Hematopoietic multipotent progenitor cell treated with erythropoietin and hydrocortisone succinate and interleukin-3 and kit ligand, for 15 days (in vitro differentiated cells): Measurements from ENCODE around the gene CLDN19.
"Not testable (repeated sequence)": the region's sequence is repeated elsewhere in the genome, so short reads cannot be mapped to it uniquely, and the experiment has no call there.

Experiments used
- DNase-seq: peaks from one replicate; pipeline ENCODE4 v3.0.0-alpha.2; 2015; ENCODE audit warnings: low spot score

Gene CLDN19

GRCh38 chr1:42759114-42759513, 19.1 kb upstream of the CLDN19 start:
- DNase-seq, result no peak

- no peak for DNase-seq
These were observed 18.6 kb upstream of the CLDN19 start for GRCh38 chr1:42758641-42759040.

DNA sequence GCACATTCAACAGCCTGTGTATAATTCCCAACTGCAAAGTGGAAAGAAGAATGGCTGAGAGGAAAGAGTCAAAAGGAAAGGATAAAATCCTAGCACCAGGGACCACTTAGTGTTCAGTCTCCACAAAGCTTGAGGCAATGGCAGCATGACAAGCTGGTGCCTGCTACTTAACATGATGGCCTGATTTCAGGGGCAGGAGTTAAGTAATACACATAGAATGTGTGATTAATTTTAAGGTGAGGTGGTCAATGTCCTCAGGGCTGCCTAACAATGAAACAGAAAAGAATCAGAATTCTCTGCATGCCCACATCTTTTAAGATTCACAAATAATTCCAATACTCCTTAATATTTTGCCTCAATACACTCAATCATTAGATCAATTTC, 17.8 kb upstream of the CLDN19 start:
- DNase-seq, result no peak

- DNase-seq, result peak; percentile 75
These were observed 17.2 kb upstream of the CLDN19 start for GRCh38 chr1:42756956-42757891.

- DNase-seq, result no peak
These were observed 13.0 kb upstream of the CLDN19 start for GRCh38 chr1:42753070-42753469.

DNA sequence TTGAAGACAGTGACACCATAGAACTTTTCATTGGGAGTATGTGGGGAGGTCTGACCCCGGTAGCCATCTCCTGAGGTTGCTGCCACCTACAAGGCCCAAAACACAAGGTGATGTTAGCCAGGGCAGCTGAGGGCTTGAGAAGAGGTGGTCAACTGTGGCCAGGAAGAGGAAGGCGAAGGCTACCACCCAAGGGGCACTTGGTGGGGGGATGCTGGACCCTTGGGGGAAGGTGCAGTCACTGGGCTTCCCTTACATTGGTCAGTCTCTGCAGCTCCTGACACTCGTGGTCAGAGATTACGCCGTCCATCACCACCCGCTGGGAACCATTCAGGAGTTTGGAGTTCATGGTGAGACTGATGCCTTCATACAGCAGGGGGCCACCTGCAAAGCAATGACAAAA, 12.2 kb upstream of the CLDN19 start:
- no peak for DNase-seq

- DNase-seq, result not testable (repeated sequence)
These were observed 11.6 kb upstream of the CLDN19 start for GRCh38 chr1:42751511-42752070.

- DNase-seq, result no peak
These were observed 10.0 kb upstream of the CLDN19 start for GRCh38 chr1:42750041-42750440.

- no peak for DNase-seq
These were observed 8.7 kb upstream of the CLDN19 start for GRCh38 chr1:42748461-42749410.

DNA sequence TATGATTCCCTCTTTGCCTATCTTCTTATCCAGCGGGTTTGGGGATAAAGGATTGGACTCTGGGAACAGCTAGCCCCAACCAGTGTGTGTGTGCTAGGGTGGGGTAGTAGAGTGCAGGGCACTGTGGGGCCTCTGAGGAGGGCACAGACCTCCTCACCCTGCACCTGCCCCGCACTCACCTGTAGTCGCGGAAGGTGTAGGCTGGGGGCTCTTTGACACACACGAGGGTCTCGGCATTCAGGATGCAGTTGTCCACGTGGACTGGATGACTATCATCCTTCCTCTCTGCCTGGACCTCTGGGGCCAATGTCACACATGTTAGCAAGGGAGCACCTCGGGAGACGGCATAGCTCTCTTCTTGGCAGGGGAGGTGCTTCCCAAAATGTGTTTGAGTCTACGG, 8.0 kb upstream of the CLDN19 start:
- DNase-seq, result no peak

- peak; percentile 44 for DNase-seq
These were observed 7.1 kb upstream of the CLDN19 start for GRCh38 chr1:42747125-42747524.

DNA sequence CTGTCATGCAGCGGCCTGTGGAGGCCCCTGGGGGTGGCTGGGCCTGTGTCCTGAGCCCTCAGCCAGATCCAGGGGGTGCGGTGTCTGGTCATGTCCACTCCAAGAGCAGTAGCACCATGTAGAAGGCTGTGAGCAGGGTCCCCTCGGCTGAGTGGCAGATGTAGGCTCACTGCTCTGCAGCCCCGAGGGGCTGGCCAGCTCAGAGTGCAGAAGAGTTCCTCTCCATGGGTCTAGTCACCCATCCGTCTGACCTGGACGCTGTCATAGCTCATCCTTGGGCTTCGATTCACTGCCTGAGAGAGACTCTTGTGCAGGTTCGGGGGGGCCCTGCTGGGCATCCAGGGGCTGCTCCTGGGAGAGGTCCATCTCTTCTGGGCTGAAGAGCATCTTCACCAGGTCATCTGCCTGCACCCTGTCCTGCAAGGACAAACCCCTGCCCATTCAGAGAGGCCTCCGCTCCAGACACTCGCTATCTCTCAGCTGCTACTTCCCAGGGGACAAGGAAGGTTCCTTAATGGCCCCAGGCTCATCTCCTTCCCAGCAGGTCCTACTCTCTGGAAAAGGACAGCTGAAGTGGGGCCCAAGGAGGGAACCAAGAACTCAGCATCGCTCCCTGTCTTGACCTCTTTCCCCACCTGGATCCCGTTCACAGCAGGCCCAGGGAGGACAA, 6.5 kb upstream of the CLDN19 start:
- DNase-seq, result no peak

GRCh38 chr1:42745851-42746250, 5.8 kb upstream of the CLDN19 start:
- no peak for DNase-seq

DNA sequence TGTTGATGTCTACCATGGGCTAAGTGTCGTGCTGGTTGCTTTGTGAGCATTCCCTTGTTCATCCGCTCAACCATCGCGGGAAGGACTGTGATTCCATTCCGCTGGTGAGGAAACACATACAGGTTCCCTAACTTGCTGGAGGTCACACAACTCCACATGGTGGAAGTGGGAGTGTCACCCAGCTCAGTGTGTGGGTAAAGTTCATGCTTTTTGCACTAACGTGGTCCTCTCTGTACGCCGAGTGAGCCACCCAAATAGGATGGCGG, 4.0 kb upstream of the CLDN19 start:
- DNase-seq, result no peak

DNA sequence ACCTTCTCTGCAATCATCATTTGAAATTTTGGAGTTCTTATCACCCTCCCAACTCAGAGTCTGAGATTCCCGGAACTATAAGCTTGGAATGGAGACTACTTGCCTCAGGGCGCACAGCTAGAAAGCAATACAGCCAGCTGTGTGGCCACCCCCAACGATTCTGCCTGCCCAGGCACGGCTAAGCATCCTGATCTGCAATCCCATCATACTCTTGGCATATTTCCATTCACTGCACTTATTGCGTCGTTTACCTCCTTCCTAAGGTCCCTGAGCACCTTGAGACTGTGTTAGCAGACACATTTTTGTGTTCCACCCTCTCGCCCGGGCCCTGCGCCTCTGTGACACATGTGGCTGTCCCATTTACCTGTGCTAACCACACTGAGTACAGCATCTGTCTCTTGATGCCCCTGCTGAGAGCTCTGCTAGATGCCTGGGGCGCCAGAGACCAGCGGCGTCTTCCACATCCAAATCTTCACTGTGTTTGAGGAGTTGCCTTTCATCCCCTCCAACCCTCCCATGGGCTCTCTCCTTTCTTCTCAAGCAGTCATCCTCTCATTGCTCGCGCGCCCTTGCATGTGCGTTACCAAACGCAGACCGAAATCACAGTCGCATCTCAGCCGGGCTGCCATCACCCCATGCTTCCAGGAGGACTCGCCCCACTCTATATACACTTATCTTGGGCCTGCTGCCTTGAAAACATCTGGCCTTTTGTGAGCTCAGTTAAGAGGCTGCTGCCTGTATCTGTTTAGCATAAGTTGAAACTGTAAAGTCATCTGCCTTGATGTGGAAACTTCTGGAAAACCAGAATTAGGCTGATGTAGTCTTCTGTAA, 3.5 kb upstream of the CLDN19 start:
- DNase-seq, result no peak

- no peak for DNase-seq
These were observed 2.7 kb upstream of the CLDN19 start for GRCh38 chr1:42742617-42743316.

DNA sequence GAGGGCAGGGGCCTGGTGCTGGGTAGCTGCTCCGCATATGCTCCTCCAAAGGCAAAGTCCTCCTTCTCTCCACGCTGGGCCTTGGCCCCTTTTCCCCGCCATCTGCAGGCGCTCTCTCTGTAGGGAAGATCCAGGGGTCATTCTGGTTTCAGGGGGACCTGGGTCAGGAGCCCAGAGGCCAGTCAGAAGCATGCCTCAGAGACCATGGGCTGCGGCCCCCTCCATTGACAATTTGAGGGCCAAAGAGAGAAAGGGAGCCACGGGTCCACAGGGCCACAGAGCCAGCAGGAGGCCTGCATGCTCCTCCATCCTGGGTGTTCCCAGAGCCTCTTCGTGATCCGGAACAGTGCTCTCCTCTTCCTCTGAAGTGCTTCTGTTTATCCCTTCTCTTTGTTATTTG, 2.1 kb upstream of the CLDN19 start:
- no peak for DNase-seq

DNA sequence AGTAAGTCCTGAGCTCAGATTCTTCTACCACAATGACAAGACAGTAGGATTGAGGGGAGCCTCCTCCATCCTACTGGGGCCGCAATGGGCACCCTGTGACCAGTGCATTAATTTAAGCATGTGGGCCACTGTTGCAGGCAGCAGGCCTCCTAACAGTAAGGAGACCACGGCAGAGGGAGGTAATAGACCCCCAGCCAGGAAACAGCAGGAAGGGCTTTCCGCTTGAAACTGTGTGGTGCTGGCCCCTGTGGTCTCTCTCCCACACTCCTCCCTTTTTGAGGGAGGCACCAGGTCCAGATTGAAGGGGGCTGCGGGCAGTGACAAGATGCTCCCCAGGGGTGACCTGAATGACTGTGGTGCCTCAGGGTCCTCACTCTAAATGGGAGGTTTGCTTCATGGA, 1.7 kb upstream of the CLDN19 start:
- DNase-seq, result no peak

GRCh38 chr1:42740851-42741580, 980 bp upstream of the CLDN19 start:
- no peak for DNase-seq

DNA sequence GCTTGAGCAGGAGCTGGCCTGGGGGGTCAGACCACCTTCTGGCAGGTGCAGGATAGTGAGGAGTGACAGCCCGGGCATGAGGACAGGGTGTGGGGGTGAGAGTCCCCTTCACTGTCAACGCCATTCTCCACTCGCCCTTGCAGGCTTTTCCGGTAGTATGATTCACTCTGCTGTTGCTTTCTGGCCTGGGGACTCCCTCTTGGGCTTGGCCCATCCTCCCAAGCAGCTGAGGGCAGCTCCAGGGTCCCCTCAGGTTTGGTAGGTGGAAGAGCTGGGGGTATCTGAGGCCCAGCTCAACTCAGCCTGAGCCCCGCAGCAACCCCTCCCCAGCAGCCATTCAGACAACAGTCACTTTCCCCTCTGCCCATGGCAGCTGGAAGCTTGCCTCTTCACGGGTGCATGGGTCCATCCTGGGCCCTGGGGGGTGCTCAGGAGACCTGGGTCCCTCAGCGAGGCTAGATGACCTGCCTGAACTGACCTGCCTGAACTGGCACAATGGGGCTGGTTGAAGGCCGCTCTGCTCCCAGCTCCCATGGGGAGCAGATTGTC, 1.3 kb downstream of the CLDN19 start:
- no peak for DNase-seq
